Measurements from ENCODE around the gene C5. TPM values are rescaled to one million over a fixed set of nuclear protein-coding genes. Genes with fewer than 3 reads are reported as not detected.

The C5 gene
- total RNA-seq, 1 experiment from 2014 or later = 0.57 TPM

- TF ChIP-seq NR1H2 (CRISPR knock-in tag; IDR thresholded peaks at IDR 0.05) = no peak
- TF ChIP-seq E2F5 (CRISPR knock-in tag; IDR thresholded peaks at IDR 0.05) = no peak
- no peak for TF ChIP-seq RORB (CRISPR knock-in tag; IDR thresholded peaks at IDR 0.05)
- TF ChIP-seq GTF2I (CRISPR knock-in tag; conservative IDR thresholded peaks at IDR 0.05) = no peak
Measured at GRCh38 chr9:121026260-121026691, 23.8 kb downstream of the C5 start (continued).

GRCh38 chr9:121024237-121024636 lies 25.8 kb downstream of the C5 start:
- ChIA-PET CTCF (no interaction called here), POLR2A (no interaction called here)
- no peak overlapping the region for H3K4me3 Mint-ChIP-seq
- 0 out of 2 replicates have a peak, but pooled peaks cover 3% of the 10 kb centered on the region for H3K9me3 Mint-ChIP-seq
- no peaks in the 10 kb centered on the region for H3K4me1 Mint-ChIP-seq
- TF ChIP-seq E2F4 (CRISPR knock-in tag; IDR thresholded peaks at IDR 0.05; ENCODE audit: borderline replicate concordance, low read depth) (no peak), GABPB1 (CRISPR knock-in tag; IDR thresholded peaks at IDR 0.05) (no peak), ATF3 (CRISPR knock-in tag; conservative IDR thresholded peaks at IDR 0.05) (no peak), NR1H2 (CRISPR knock-in tag; IDR thresholded peaks at IDR 0.05) (no peak), CTCF (IDR thresholded peaks at IDR 0.05) (no peak), NFYB (CRISPR knock-in tag; conservative IDR thresholded peaks at IDR 0.05; ENCODE audit: low read depth) (no peak)
- ATAC-seq (no peak), DNase-seq (ENCODE audit: low spot score) (no peak)
- no peaks in the 10 kb centered on the region for H3K27me3 Mint-ChIP-seq (ENCODE audit: low read depth)
- no peak overlapping the region for H3K27ac Mint-ChIP-seq
- H3K36me3 Mint-ChIP-seq = no peaks in the 10 kb centered on the region

- no peaks in the 10 kb centered on the region for H3K36me3 Mint-ChIP-seq
- ChIA-PET POLR2A (no interaction called here), CTCF (interaction anchor here (0.9 to 1.2 kb wide), 4 partner anchors 13 to 37 kb away, joined by 4 to 16 read pairs (median 5); no protein-coding TSS in a partner anchor)
- no peaks in the 10 kb centered on the region for H3K4me1 Mint-ChIP-seq
- no peak overlapping the region for H3K4me3 Mint-ChIP-seq
- no peak overlapping the region for H3K27ac Mint-ChIP-seq
- H3K9me3 Mint-ChIP-seq = 0 out of 2 replicates have a peak, but pooled peaks cover 3% of the 10 kb centered on the region
- TF ChIP-seq ZNF232 (CRISPR knock-in tag; IDR thresholded peaks at IDR 0.05) = no peak
- no peak for TF ChIP-seq ATF2 (CRISPR knock-in tag; IDR thresholded peaks at IDR 0.05; ENCODE audit: borderline replicate concordance, low read depth)
- no peak for TF ChIP-seq FOXP1 (CRISPR knock-in tag; IDR thresholded peaks at IDR 0.05; ENCODE audit: borderline replicate concordance)
- TF ChIP-seq TCF7 (CRISPR knock-in tag; IDR thresholded peaks at IDR 0.05; ENCODE audit: low read depth) = no peak
- TF ChIP-seq GABPB1 (CRISPR knock-in tag; IDR thresholded peaks at IDR 0.05) = no peak
- TF ChIP-seq IRF2 (CRISPR knock-in tag; IDR thresholded peaks at IDR 0.05; ENCODE audit: borderline replicate concordance, low read depth) = no peak
- no peak for TF ChIP-seq MAX (CRISPR knock-in tag; IDR thresholded peaks at IDR 0.05)
- TF ChIP-seq FOXP4 (CRISPR knock-in tag; IDR thresholded peaks at IDR 0.05) = no peak
- no peak for TF ChIP-seq USF2 (CRISPR knock-in tag; IDR thresholded peaks at IDR 0.05)
- no peaks in the 10 kb centered on the region for H3K27me3 Mint-ChIP-seq (ENCODE audit: low read depth)
- ATAC-seq (no peak), DNase-seq (ENCODE audit: low spot score) (no peak)
Measured at GRCh38 chr9:121023064-121023463, 27.0 kb downstream of the C5 start.

Measured in WTC11 (cell line).